PC-3 (cell line): ENCODE results near the gene WSCD2.

Experiments
- EZH2 ChIP-seq: fragments of 300-600 bp; sonication (generic); IDR thresholded peaks from one replicate; pipeline ENCODE4 v1.6.1; 2017; ENCODE audit warnings: antibody characterized with exemption, mild to moderate bottlenecking, low read length; ENCODE audit not compliant: unreplicated experiment
- TF ChIP-seq, protein P1 (sequence below): fragments of 300-600 bp; sonication (generic); conservative IDR thresholded peaks from 2 replicates; pipeline ENCODE4 v1.5.1; 2017; ENCODE audit warnings: antibody characterized with exemption, low read depth, mild to moderate bottlenecking, low read length

DNA sequence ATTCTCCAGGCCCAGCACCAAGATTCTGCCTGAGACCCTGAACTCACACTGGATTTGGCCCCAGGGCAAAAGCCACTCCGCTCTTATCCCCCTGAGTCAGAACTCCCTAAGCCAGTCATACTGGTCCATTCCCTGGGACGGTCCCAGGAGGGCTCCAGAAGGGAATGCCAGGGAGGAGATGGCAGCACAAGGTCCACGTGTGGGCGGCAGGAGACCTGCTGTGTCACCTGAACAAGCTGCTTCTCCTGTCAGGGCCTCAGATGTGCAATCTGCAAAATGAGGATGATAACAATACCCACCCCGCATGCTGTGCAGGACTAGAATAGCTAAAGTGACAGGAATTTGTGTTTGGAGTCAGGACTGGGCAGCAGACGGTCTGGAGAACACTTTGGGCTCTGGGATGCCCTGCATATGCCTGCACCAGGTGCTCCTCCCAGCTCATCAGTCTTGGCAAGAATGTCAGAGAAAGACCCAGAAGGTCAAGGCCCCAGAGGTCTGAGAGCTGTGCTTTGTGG lies 169.7 kb downstream of the WSCD2 start:
- TF ChIP-seq, protein P1, sequence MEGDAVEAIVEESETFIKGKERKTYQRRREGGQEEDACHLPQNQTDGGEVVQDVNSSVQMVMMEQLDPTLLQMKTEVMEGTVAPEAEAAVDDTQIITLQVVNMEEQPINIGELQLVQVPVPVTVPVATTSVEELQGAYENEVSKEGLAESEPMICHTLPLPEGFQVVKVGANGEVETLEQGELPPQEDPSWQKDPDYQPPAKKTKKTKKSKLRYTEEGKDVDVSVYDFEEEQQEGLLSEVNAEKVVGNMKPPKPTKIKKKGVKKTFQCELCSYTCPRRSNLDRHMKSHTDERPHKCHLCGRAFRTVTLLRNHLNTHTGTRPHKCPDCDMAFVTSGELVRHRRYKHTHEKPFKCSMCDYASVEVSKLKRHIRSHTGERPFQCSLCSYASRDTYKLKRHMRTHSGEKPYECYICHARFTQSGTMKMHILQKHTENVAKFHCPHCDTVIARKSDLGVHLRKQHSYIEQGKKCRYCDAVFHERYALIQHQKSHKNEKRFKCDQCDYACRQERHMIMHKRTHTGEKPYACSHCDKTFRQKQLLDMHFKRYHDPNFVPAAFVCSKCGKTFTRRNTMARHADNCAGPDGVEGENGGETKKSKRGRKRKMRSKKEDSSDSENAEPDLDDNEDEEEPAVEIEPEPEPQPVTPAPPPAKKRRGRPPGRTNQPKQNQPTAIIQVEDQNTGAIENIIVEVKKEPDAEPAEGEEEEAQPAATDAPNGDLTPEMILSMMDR = no peak
- TF ChIP-seq EZH2 = no peak
